ENCODE measurements around the gene NHEJ1. TPM values are rescaled to one million over a fixed set of nuclear protein-coding genes. Genes with fewer than 3 reads are reported as not detected.

Gene NHEJ1
- total and polyA plus RNA-seq, 2 of the 13 experiments (the other 11 are each of a cell fraction or from before 2014, with no cell fraction given) = 30.0 to 30.7 TPM

GRCh38 chr2:219180961-219181360 lies 20.3 kb upstream of the NHEJ1 start:
- ChIA-PET POLR2A (interaction anchor here (1.6 to 4.8 kb wide), 5 partner anchors 9 to 28 kb away, joined by 4 to 21 read pairs (median 9); partner anchors contain the start of gene ZFAND2B), CTCF (ENCODE audit: low intra/inter-chr PET ratio, low total read pairs) (no interaction called here)
- WGBS (ENCODE audit: low lambda C conversion rate) = 98% methylated on average over 5 of the region's 5 CpGs
- H3K4me1 ChIP-seq (ENCODE audit: insufficient read depth, low read length) = peaks cover 24% of the 10 kb centered on the region
- TF ChIP-seq REST (IDR thresholded peaks at IDR 0.05; ENCODE audit: borderline replicate concordance in 1 of 2, low read depth in 1 of 2, low read length in 2 of 2) (no peak), SALL2 (CRISPR knock-in tag; IDR thresholded peaks at IDR 0.05) (no peak), SRF (IDR thresholded peaks at IDR 0.05; ENCODE audit: low read depth, low read length) (no peak), ATF6 (CRISPR knock-in tag; conservative IDR thresholded peaks at IDR 0.05) (no peak), YEATS2 (CRISPR knock-in tag; IDR thresholded peaks at IDR 0.05; ENCODE audit: borderline replicate concordance) (no peak), ZNF597 (CRISPR knock-in tag; IDR thresholded peaks at IDR 0.05) (no peak), ZNF121 (CRISPR knock-in tag; IDR thresholded peaks at IDR 0.05) (no peak), ZC3H13 (CRISPR knock-in tag; IDR thresholded peaks at IDR 0.05) (no peak)
- H3K36me3 ChIP-seq (replicated peaks in 1 of 2; ENCODE audit: control insufficient read depth in 1 of 2, insufficient read depth in 2 of 2, low read length in 2 of 2) = peaks cover 30 to 48% of the 10 kb centered on the region in 2 experiments
- intact Hi-C loops (cut with micrococcal nuclease; ENCODE audit: unreplicated experiment) (no loop called here), in situ Hi-C loops (cut with HindIII; ENCODE audit: extremely low pct_ligation_motif_present, low pct_unique_long_range_greater_than_20kb) (no loop called here)
- H3K4me2 ChIP-seq (ENCODE audit: low read depth, low read length) = no peak overlapping the region
- ATAC-seq = no peak
- no peak overlapping the region for H3K9ac ChIP-seq (ENCODE audit: insufficient read depth, low read depth, low read length)
- DNase-seq (ENCODE audit: low spot score) = no peak
- H2AFZ ChIP-seq (ENCODE audit: low read length) = no peak overlapping the region
- FAIRE-seq = no peak
- no peak overlapping the region for H3K27ac ChIP-seq (ENCODE audit: extremely low read length, insufficient read depth, low read length)
- H3K4me3 ChIP-seq (replicated peaks in 1 of 3; ENCODE audit: insufficient read depth in 1 of 3, low read depth in 2 of 3, low read length in 3 of 3) = no peak overlapping the region
- no TSS peak for BruUV-seq (replicated peaks)
- no peaks in the 10 kb centered on the region for H4K20me1 ChIP-seq (ENCODE audit: insufficient read depth, low read length)
- H3K27me3 ChIP-seq (ENCODE audit: control insufficient read depth in 1 of 2, insufficient read depth in 2 of 2, low read length in 2 of 2) = no peaks in the 10 kb centered on the region; a peak in 1 of 5 replicates
- H3K9me3 ChIP-seq (ENCODE audit: low read length) = no peaks in the 10 kb centered on the region
- peaks cover 19% of the 10 kb centered on the region for H3K79me2 ChIP-seq (ENCODE audit: insufficient read depth, low read length)

Data from HepG2 (cell line).